ENCODE measurements around the gene KANSL1L. TPM values are rescaled to one million over a fixed set of nuclear protein-coding genes. Genes with fewer than 3 reads are reported as not detected.

Gene KANSL1L
- total RNA-seq, 1 experiment from 2014 or later, result 7.4 TPM

GRCh38 chr2:210207929-210208328, 36.7 kb upstream of the KANSL1L start:
- ChIA-PET CTCF (interaction anchor here (0.6 to 1.2 kb wide), 4 partner anchors 12 to 232 kb away, joined by 3 to 5 read pairs (median 4); no protein-coding TSS in a partner anchor), POLR2A (interaction anchor here (1.3 kb wide), 1 partner anchor 233 kb away, joined by 4 read pairs; no protein-coding TSS in a partner anchor)
- Mint-ChIP-seq H3K9me3 (ENCODE audit: unreplicated experiment) (no peaks in the 10 kb centered on the region), H3K4me1 (ENCODE audit: insufficient read depth, unreplicated experiment) (peaks cover 4% of the 10 kb centered on the region), H3K27ac (ENCODE audit: low read depth, unreplicated experiment) (no peak overlapping the region), H3K36me3 (ENCODE audit: insufficient read depth, unreplicated experiment) (no peaks in the 10 kb centered on the region), H3K27me3 (ENCODE audit: insufficient read depth, unreplicated experiment) (no peaks in the 10 kb centered on the region), H3K4me3 (ENCODE audit: unreplicated experiment) (no peak overlapping the region)
- BruUV-seq (replicated peaks), result no TSS peak
- TF ChIP-seq CTCF (IDR thresholded peaks at IDR 0.05; ENCODE audit: unreplicated experiment), result no peak
- DNase-seq (ENCODE audit: unreplicated experiment), result no peak
- intact Hi-C loops (cut with micrococcal nuclease), result no loop called here

GRCh38 chr2:210203558-210203957, 32.3 kb upstream of the KANSL1L start:
- H3K4me1 Mint-ChIP-seq (ENCODE audit: insufficient read depth, unreplicated experiment), result peaks cover 7% of the 10 kb centered on the region
- CTCF ChIA-PET, result interaction anchor here (0.7 to 1.6 kb wide), 3 partner anchors 195 to 387 kb away, joined by 3 to 6 read pairs (median 3); no protein-coding TSS in a partner anchor
- no peak overlapping the region for H3K4me3 Mint-ChIP-seq (ENCODE audit: unreplicated experiment)
- H3K36me3 Mint-ChIP-seq (ENCODE audit: insufficient read depth, unreplicated experiment), result no peaks in the 10 kb centered on the region
- no peak overlapping the region for H3K27ac Mint-ChIP-seq (ENCODE audit: low read depth, unreplicated experiment)
- peak; percentile 33 for DNase-seq (ENCODE audit: unreplicated experiment)
- POLR2A ChIA-PET, result interaction anchor here (1.4 to 2.2 kb wide), 2 partner anchors 32 to 226 kb away, joined by 5 to 6 read pairs; partner anchors contain the start of gene KANSL1L
- H3K27me3 Mint-ChIP-seq (ENCODE audit: insufficient read depth, unreplicated experiment), result no peaks in the 10 kb centered on the region
- no peak for TF ChIP-seq CTCF (IDR thresholded peaks at IDR 0.05; ENCODE audit: unreplicated experiment)
- intact Hi-C loops (cut with micrococcal nuclease), result no loop called here
- BruUV-seq (replicated peaks), result no TSS peak
- no peaks in the 10 kb centered on the region for H3K9me3 Mint-ChIP-seq (ENCODE audit: unreplicated experiment)

GRCh38 chr2:210203147-210203546, 31.9 kb upstream of the KANSL1L start:
- intact Hi-C loops (cut with micrococcal nuclease), result no loop called here

GRCh38 chr2:210199854-210200253, 28.6 kb upstream of the KANSL1L start:
- Mint-ChIP-seq H3K4me3 (ENCODE audit: unreplicated experiment) (no peak overlapping the region), H3K4me1 (ENCODE audit: insufficient read depth, unreplicated experiment) (peaks cover 11% of the 10 kb centered on the region), H3K27me3 (ENCODE audit: insufficient read depth, unreplicated experiment) (no peaks in the 10 kb centered on the region), H3K27ac (ENCODE audit: low read depth, unreplicated experiment) (no peak overlapping the region), H3K36me3 (ENCODE audit: insufficient read depth, unreplicated experiment) (no peaks in the 10 kb centered on the region), H3K9me3 (ENCODE audit: unreplicated experiment) (no peaks in the 10 kb centered on the region)
- CTCF ChIA-PET, result interaction anchor here (0.6 to 5.7 kb wide), 13 partner anchors 12 to 305 kb away, joined by 3 to 126 read pairs (median 3); no protein-coding TSS in a partner anchor
- no peak for DNase-seq (ENCODE audit: unreplicated experiment)
- BruUV-seq (replicated peaks), result no TSS peak
- POLR2A ChIA-PET, result no interaction called here
- intact Hi-C loops (cut with micrococcal nuclease), result loop anchor here (1.0 to 10.0 kb wide), 4 partner anchors 223 to 865 kb away; no protein-coding TSS in a partner anchor
- no peak for TF ChIP-seq CTCF (IDR thresholded peaks at IDR 0.05; ENCODE audit: unreplicated experiment)

More at GRCh38 chr2:210203147-210203546, 31.9 kb upstream of the KANSL1L start:
- no peak for TF ChIP-seq CTCF (IDR thresholded peaks at IDR 0.05; ENCODE audit: unreplicated experiment)
- no peak overlapping the region for H3K27ac Mint-ChIP-seq (ENCODE audit: low read depth, unreplicated experiment)
- H3K9me3 Mint-ChIP-seq (ENCODE audit: unreplicated experiment), result no peaks in the 10 kb centered on the region
- no peak overlapping the region for H3K4me3 Mint-ChIP-seq (ENCODE audit: unreplicated experiment)
- H3K36me3 Mint-ChIP-seq (ENCODE audit: insufficient read depth, unreplicated experiment), result no peaks in the 10 kb centered on the region
- no TSS peak for BruUV-seq (replicated peaks)
- no peaks in the 10 kb centered on the region for H3K27me3 Mint-ChIP-seq (ENCODE audit: insufficient read depth, unreplicated experiment)
- ChIA-PET POLR2A (interaction anchor here (1.4 to 2.2 kb wide), 2 partner anchors 32 to 226 kb away, joined by 5 to 6 read pairs; partner anchors contain the start of gene KANSL1L), CTCF (interaction anchor here (1.2 kb wide), 1 partner anchor 227 kb away, joined by 3 read pairs; no protein-coding TSS in a partner anchor)
- DNase-seq (ENCODE audit: unreplicated experiment), result no peak
- H3K4me1 Mint-ChIP-seq (ENCODE audit: insufficient read depth, unreplicated experiment), result peaks cover 11% of the 10 kb centered on the region
